ENCODE data around the gene PTPRS. TPM values are rescaled to one million over a fixed set of nuclear protein-coding genes. Genes with fewer than 3 reads are reported as not detected.

Gene PTPRS
- total and polyA plus RNA-seq, 7 donors: 0.46 to 211 (median 120) TPM

DNA sequence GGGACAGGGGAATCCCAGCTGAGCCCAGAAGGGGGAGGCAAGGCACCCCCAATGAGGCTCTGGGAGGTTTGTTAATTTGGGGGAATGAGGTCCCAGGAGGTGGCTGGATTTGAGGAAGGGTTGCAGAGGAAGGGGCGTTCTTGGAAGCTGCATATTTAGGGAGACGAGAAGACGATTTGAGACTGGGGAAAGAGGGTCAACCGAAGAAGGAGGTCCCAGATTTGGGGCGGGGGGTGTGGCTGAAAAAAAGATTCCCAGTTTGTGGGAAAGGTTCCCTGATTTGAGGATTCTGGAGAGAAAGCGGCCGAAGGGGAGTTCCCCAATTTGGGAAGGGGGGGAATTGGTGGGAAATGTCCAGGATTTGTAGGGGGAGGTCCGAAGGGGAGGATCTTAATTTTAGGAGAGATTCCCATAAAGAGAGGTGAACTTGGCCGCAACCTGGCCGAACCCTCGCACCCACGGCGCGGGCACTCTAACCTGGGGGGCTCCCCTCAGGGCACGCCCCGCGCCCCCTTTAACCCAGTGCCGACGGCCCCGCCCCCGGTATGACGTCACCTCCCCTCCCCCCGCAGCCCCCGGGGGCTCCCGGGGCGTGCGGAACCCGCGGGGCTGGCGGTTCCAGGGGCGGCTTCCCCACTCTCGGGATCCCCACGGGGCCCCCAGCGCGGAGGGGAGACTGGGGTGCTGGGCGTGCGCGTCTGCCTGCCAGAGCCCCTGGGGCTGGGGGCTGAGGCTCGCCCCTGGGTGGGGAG, 1.2 kb downstream of the PTPRS start:
- peaks cover 0 to 26% (median 24%) of the 10 kb centered on the region in 4 donors for H3K4me1 ChIP-seq
- WGBS, 2 donors: 2 to 5% methylated on average over 39 of the region's 39 CpGs
- H3K27ac ChIP-seq: peak overlapping the region in 1 of 4 donors; percentile 73
- H3K36me3 ChIP-seq: no peaks in the 10 kb centered on the region
- H3K9me3 ChIP-seq: no peaks in the 10 kb centered on the region
- intact Hi-C loops (cut with DNase I): no loop called here
- no peak for DNase-seq
- peaks cover 20 to 54% (median 44%) of the 10 kb centered on the region in 3 donors for H3K27me3 ChIP-seq
- TF ChIP-seq, protein P1, sequence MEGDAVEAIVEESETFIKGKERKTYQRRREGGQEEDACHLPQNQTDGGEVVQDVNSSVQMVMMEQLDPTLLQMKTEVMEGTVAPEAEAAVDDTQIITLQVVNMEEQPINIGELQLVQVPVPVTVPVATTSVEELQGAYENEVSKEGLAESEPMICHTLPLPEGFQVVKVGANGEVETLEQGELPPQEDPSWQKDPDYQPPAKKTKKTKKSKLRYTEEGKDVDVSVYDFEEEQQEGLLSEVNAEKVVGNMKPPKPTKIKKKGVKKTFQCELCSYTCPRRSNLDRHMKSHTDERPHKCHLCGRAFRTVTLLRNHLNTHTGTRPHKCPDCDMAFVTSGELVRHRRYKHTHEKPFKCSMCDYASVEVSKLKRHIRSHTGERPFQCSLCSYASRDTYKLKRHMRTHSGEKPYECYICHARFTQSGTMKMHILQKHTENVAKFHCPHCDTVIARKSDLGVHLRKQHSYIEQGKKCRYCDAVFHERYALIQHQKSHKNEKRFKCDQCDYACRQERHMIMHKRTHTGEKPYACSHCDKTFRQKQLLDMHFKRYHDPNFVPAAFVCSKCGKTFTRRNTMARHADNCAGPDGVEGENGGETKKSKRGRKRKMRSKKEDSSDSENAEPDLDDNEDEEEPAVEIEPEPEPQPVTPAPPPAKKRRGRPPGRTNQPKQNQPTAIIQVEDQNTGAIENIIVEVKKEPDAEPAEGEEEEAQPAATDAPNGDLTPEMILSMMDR (IDR thresholded peaks at IDR 0.05): no peak
- TF ChIP-seq POLR2A (IDR thresholded peaks at IDR 0.05) (no peak), POLR2AphosphoS5 (IDR thresholded peaks at IDR 0.05) (no peak), EP300 (IDR thresholded peaks at IDR 0.05) (no peak)
- H3K4me3 ChIP-seq: peak overlapping the region; percentile 29 to 77 (median 60)

DNA sequence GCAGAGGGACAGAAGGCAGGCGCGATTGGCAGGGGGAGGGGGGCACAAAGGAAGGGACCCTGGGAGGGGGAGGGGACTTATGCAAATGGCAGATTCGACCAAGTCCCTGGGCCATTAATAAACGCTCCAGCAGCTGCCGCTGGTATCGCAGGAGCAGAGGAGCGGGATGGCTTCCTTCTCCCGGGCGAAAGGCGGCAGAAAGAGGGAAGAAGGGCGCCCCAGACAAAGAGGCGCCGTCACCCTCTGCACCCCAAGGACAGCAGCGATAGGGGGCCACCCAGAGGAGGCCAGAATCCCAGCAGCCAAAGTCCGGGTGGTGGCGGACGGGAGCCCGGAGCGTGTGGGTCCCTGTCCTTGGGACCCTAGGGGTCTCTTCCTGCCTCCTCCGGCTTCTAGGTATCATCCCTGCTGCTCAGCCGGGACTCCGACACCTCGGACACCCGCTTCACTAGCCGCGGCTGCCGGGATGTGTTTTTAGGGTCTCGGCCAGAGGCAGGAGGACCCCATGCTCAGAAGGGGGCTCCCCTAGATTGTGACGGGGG, 1.9 kb downstream of the PTPRS start:
- no peak overlapping the region for H3K27ac ChIP-seq
- 6 to 8% methylated on average over 29 of the region's 29 CpGs for WGBS, 2 donors
- TF ChIP-seq POLR2AphosphoS5 (IDR thresholded peaks at IDR 0.05): no peak
- TF ChIP-seq, protein P1 (IDR thresholded peaks at IDR 0.05): no peak
- TF ChIP-seq POLR2A (IDR thresholded peaks at IDR 0.05): no peak
- TF ChIP-seq EP300 (IDR thresholded peaks at IDR 0.05): no peak
- peak overlapping the region in 1 of 4 donors; percentile 5 for H3K4me3 ChIP-seq
- H3K4me1 ChIP-seq: peaks cover 0 to 26% (median 24%) of the 10 kb centered on the region in 4 donors
- H3K27me3 ChIP-seq: peaks cover 20 to 58% (median 45%) of the 10 kb centered on the region in 3 donors
- no peaks in the 10 kb centered on the region for H3K9me3 ChIP-seq
- no peaks in the 10 kb centered on the region for H3K36me3 ChIP-seq
- DNase-seq: no peak
- intact Hi-C loops (cut with DNase I): no loop called here

DNA sequence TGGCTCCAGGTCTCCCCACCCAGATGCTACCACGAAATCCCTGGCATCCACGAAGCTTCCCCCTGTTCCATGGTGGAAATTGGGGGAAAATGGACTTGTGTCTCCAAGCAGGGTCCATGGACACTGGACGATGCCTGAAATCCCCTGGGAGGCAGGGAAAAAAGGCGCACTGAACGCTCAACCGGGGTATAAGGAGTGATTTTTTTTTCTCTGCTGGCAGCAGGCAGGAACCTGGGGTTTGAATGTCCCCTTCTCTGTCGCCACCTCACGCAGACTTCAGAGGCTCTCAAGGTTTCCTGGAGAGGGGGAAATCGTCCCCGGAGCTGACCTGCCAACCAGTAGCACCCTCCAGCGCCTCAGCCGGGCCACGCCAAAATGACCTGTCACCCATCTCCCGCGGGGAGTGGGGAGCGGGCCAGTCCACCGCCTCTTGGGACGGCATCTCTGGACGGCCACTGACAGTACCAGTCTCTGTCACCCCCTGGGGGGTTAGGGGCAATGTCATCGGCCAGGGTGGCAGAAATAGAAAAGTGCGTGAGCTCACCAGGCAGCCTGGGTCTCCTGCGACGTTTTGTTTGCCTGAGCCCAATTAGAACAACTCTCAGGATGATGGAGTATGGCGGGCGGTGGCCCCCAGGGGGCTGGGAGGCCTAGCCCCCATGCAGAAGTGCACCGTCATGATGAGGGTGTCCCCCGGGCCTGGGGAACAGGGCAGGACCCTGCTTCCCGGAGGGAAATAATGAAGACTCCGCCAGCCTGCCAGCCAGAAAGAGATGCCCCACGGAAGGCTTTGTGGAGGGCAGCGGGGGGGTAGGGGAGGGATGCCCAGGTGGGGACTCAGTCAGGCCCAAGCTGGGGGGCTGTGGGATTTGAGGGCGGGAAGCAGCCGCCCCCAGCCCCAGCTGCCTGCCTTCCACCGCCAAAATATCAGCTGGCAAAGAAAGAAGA, 2.6 kb downstream of the PTPRS start:
- WGBS, 2 donors: 60 to 62% methylated on average over 34 of the region's 34 CpGs
- Histone ChIP-seq H3K36me3 (no peaks in the 10 kb centered on the region), H3K4me1 (peaks cover 0 to 26% (median 24%) of the 10 kb centered on the region in 4 donors), H3K27me3 (peaks cover 20 to 58% (median 45%) of the 10 kb centered on the region in 3 donors), H3K4me3 (no peak overlapping the region), H3K9me3 (no peaks in the 10 kb centered on the region), H3K27ac (no peak overlapping the region)
- TF ChIP-seq POLR2A (IDR thresholded peaks at IDR 0.05) (no peak), POLR2AphosphoS5 (IDR thresholded peaks at IDR 0.05) (no peak), EP300 (IDR thresholded peaks at IDR 0.05) (no peak)
- TF ChIP-seq, protein P1 (IDR thresholded peaks at IDR 0.05): no peak
- intact Hi-C loops (cut with DNase I): no loop called here
- DNase-seq: no peak

DNA sequence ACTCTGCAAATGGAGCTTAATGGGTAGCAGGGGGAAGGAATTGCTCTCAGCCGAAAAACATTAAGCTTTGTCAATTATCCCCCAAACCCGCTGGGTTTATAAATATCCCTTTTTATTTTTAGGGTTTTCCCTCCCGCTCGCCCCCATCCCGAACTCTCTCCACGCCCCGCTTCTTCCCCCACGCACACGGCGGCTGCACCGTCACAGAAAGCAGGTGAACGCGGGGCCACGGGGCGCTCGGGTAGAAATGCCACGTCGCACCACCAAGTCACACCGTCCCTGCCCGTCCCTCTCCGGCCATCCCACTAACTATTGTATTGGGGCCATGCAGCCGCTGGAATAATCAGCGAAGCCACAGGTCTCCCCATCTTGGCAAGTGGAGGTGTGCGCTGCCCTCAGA, 3.5 kb downstream of the PTPRS start:
- WGBS, 2 donors: 88 to 91% methylated on average over 24 of the region's 24 CpGs

More for the DNA sequence above, 3.5 kb downstream of the PTPRS start:
- intact Hi-C loops (cut with DNase I): no loop called here
- DNase-seq: no peak
- Histone ChIP-seq H3K9me3 (no peaks in the 10 kb centered on the region), H3K27ac (no peak overlapping the region), H3K36me3 (no peaks in the 10 kb centered on the region), H3K27me3 (peaks cover 20 to 58% (median 45%) of the 10 kb centered on the region in 3 donors), H3K4me3 (no peak overlapping the region), H3K4me1 (peaks cover 0 to 26% (median 24%) of the 10 kb centered on the region in 4 donors)
- TF ChIP-seq EP300 (IDR thresholded peaks at IDR 0.05) (no peak), POLR2A (IDR thresholded peaks at IDR 0.05) (no peak), POLR2AphosphoS5 (IDR thresholded peaks at IDR 0.05) (no peak)
- TF ChIP-seq, protein P1 (IDR thresholded peaks at IDR 0.05): no peak

Measured in sigmoid colon (tissue), 7 donors.